ENCODE data around the gene PQBP1.

Gene PQBP1

DNA sequence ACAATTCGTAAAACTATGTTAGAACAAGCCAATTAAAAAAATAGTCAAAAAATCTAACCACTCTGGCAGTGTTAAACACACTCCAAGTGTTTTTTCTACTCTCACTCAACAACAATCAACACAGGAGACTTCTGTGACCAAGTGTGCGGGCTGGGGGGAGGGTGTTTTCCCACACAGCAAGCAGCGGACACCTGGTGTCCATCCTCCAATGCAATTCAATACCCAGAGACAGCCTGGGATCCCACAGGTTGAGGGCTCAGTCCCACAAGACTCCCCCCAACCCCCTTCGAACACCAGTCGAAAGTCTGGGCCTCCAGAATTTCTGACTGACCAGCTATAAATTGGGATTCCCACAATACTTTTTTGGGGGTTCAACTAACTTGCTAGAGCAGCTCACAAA is 29.4 kb downstream of the PQBP1 start:
- DNase-seq = no peak

DNA sequence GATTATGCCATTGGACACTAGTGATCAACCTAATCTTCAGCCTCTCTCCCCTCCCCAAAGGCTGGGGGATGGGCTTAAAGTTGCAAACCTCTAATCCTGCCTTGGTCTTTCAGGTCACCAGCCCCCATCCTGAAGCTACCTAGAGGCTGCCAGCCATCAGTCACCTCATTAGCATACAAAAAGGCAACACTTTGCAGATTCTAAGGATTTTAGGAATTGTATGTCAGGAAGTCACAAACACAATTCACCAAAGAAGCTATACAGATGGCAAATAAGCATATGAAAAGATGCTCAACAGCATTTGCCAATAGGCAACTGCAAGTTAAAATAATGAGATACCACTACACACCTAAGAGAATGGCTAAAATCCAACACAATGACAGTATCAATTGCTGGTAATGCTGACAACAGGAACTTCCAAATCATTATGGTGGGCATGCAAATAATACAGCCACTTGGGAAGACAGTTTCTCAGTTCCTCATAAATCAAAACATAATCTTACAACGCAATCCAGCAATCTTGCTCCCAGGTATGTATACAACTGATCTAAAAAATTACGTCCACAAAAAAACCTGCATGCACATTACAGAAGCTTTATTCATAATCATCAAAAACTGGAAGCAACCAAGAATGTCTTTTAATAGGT is 30.1 kb downstream of the PQBP1 start:
- no peak for DNase-seq

DNA sequence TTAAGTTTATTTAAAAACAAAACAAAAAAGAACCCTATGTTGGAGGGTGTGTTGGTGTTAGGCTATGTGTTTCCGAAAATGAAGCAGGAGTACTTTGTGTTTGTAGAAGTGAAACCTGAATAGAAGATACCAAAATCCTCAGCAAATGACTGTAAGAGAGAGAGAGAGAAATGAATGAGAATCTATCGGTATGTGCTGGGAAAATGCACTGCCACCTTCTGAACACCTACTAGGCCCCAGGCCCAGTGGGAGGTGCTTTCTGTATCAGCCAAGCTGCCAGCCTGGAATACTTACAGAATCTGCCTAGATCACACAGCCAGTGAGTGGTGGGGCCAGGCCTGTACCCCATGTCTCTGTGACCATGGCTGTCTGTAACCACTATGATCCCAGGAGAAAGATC is 36.0 kb downstream of the PQBP1 start:
- no peak for DNase-seq

DNA sequence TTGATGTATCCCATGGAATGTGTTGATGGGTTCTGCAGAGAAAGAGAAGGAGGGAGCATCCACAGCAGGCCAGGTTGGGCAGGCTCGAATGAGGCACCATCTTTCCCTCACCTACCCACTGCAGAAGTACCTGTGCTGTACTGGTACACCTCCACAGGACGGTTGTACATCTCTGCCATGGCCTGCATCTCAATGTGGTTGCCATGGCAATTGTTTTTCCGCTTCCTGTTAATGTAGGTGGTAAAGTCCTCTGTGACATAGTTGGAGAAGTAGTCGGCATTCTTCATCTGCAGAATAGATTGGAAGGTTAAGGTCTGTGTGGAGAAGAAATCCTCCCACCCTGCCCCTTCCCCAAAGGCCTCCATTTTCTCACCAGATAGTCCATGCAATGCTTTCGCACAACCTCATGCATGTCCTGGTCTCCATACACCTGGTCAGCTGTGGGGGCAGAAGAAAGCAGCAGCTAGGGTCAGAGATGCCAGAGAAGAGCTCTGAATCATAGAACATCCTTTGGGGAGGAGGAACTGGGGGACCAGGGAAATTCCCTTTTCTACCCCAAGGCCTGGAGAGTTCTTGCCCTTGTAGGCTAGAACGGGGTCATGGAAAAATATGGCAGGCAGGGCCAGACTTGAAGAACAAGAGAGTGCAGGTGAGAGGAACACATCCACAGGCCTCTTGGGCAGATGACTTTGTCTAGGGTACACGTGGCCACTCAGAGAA is 37.0 kb downstream of the PQBP1 start:
- peak; percentile 66 for DNase-seq

DNA sequence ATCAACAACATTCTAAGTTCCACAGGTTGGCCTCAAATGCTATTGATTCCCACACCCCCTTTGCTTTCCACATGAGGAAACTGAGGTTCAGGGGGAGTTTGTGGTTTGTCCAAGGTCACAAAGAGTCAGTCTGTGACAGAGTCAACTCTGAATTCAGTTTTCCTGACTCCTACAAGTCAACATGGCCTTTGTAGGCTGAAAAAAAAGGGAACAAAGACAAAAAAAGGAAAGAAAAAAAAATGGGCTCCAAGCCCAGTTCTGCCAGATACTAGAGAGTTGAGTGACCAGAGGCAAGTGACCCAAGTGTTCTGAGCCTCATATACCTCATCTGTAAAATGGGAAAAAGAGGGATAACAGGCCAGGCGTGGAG is 37.6 kb downstream of the PQBP1 start:
- DNase-seq = no peak

DNA sequence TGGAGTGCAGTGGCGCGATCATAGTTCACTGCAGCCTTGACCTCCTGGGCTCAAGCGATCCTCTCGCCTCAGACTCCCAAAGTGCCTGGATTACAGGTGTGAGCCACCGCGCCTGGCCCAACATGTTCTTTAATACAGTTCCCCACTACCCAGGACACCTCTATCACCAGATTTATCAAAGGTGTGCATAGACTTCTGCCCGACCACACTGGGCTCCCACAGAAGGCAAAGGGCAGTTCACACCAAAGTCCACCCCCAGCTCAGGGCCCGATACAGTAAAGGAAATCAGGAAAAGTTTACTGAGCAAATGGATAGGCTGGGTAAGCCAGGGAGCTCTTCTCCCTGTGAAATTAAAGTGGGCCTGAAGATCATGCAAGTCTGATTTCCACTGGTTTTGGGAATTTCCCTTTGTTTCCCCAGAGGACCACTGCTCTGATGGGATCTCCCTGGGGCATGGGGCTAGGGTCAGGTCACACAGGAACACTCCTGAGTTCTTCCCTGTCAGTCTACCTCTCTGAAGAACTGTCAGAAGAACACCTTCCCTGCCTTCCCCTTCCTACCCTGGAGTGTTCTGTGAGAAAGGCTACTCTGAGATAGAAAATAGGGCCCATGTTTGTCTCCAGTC is 38.8 kb downstream of the PQBP1 start:
- no peak for DNase-seq

DNA sequence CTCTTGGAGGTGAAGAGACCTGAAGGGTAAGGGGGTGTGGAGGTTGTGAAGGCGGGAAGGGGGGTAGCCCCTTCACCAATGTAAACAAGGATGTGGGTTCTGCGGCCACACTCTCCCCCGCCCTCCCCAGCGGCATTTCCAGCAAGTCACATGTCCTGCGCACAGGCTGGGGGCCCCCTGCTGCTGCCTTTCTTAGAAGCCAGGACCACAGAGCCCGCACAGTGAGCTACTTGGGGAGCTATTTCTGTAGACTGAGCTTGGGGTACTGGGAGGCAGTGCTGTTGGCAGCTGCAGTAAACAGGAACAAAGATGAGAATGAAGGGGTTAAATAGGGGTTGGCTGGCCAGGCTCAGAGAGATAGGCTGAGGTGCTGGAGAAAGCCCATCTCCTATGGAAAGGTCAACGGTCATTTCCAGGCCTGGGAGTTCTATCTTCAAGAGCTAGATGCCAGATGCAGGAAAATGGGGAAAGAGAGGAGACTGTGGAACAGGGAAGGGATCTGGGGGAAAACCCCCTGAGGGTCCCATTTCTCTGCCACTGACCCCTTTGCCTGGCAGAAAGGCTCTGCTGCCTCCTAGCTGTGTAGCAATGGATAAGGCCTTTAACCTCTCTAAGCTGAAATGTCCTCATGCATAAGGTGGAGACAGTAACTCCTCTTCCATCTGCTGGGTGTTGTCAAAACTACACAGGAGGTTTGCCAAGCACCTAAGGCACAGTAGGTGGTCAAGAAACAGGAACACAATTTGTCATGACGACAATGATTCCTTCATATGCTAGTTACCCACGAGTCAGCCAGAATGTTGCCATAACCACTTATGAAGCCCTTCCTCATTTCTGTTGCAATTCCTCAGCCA is 39.6 kb downstream of the PQBP1 start:
- peak; percentile 95 for DNase-seq

DNA sequence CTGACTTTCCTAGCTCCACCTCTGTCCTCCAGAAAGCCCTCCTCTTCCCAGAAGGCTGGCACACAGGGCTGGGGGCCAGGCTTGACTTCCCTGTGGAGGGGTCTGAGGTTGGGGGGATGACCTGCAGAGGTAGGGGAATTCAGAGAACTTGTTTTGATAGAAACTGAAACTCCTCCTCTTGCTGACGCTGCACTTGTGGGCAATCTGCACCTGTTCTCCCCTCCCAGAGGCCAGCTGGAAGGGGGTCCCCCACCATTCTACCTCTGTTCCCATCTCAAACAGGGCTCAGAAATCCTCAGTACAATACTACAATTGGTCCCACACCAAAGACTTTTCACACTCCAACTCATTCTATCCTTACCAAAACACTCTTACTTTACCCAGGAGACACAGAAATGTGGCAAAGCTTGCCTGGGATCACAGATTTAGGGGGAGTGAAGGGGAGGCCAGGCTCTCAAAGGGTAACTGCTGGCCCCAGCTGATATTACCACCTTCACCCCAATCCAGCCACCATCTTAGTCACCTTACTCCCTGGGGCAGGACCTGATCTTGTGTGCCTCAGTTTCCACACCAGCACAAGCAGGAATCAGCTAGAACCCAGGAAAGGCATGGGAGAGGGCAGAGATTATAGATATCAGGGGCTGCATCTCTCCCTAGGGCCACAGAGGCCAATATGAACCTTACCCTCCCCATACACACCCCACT is 41.1 kb downstream of the PQBP1 start:
- peak; percentile 90 for DNase-seq

DNA sequence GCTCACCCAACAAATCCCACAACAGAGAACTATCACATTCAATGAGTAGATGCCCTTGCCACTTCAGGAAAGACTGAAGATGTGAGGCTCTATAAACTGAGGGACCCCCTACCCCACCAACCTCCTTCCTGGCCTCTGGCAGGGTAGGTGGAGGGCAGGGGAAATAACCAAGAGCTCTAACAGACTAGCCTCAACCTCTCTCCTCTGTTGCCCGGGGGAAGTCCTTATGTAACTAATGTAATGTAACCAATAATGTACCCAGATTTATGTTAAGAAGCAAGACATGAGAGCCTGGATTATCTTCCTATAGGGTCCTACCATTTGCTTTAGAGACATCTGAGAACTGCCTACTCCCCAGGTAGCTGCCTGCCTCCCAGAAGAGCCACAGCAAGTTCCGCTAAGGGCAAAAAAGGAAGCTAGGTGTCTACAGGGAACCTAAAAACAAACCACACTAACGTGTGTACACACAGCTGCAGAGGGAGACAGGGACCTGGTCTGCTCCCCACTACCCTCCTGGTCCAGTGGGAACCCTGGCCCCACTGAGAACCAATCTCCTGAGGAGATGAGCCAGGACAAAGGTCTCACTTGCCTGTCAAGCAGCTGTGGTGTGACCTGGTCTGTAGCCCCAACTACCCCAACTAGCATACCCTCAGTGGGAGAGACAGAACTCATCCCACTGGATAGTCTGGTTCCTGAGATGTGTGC is 41.9 kb downstream of the PQBP1 start:
- peak; percentile 59 for DNase-seq

DNA sequence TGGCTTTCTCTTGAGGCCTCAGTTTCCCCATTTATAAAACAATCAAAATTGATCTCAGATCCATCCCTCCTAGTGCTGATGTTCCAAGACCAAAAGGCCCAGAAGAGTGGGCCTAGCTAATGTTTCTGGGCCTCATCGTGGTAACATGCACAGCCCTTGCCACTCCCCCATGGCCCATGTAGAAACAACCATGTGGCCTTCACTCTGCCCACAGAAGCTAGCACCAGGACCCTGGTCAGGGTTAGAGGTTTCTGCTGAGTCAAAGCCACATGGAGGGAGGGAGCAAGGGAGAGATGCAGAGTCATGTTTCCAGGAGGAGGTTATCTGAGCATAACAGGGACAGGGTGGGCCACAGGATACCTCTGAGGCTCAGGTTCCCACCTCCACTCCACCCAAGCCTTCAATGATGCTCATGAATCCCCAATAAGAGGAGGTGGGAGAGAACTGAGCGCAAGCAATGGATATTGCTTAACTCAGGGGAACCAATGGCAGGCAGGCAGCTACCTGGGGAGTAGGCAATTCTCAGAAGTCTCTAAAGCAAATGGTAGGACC is 42.8 kb downstream of the PQBP1 start:
- no peak for DNase-seq

DNA sequence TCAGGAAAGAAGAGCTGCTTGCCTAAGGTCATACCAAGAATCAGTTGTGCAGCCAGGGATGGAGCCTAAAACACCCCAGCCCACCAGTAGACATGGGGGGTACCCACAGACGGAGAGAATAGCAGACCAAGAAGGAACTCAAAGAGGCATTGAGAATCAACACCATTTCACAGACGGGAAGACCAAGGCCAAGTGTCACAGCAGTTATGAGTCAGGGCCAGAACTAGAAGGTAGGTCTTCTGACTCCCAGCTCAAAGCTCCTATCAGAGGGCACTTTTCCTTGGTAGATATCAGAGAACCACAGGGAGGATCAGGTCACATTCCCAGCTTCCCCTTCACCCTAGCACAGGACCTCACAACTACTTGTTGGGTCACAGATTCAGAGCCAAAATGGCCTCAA is 45.2 kb downstream of the PQBP1 start:
- no peak for DNase-seq

DNA sequence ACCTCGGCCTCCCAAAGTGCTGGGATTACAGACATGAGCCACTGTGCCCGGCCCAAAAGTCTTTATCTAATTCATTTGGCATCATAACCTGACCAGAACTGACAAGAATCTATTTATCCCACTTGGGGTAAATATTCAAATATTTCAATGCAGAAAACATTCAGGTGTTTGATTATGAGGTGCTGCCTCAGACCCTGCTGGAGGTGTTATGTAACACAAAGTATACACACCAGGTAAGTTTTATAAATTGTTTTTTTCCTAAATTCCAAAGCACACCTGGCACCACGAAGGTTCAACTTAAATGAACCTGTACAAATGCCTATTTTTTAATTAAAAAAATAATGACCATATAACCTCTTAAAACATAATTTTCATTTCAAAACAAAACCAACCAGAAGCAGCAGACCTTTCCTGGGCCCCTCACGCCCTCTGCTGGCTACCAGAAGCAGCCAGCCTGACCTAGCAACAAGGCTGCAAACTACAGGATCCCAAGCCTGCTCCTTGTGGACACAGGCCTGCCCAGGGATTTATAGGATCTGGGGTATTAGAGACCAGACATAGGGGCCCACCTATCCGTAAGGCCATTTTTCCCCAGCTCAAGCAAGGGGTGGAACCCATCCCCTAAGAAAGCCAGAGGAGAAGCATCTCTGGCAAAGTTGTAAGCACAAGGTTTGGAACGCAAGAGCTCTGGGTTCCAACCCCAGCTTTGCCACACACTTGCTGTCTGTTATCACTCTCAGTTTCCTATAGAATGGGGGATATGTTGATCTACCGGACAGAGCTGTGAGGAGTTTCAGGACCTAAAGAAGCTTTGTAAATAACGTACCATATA is 48.0 kb downstream of the PQBP1 start:
- peak; percentile 58 for DNase-seq

DNA sequence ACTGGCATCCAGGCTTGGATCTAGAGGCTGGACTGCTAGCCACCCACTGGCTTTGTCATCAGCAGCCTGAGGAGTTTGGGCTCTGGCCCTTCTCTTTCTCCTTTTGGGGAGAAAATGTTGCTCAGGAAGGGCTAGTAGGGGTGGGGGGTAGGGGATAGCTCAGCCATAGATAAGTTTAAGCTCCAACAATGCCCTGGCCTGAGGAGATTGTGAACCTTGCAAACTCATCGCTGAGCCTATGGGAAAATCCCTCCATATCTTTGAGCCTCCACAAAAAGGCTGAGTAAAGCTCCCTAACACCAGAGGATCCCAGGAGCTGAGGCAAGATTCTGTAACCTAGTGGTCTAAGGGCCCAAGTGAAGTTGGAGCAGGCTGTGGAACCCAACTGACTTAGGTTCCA is 50.9 kb downstream of the PQBP1 start:
- DNase-seq = no peak

All from CD4-positive, alpha-beta T cell treated with Interferon gamma for 1 hour (primary cell).